CD4-positive, alpha-beta T cell (primary cell): Measurements from ENCODE around the gene TMPRSS11E. TPM values are rescaled to one million over a fixed set of nuclear protein-coding genes. Genes with fewer than 3 reads are reported as not detected.

Source experiments
- ATAC-seq: fragments of 200-7000 bp; cut with Tn5 transposase; one replicate; pipeline ENCODE4 v1.10.0; 2022; ENCODE audit warnings: mild to moderate bottlenecking; ENCODE audit not compliant: poor library complexity
- CTCF ChIA-PET: fragments of 350-600 bp; sonication (Branson Sonifier 250); formaldehyde crosslinking; loops from one replicate; lab custom pipeline; 2021; ENCODE audit warnings: antibody characterized with exemption, inconsistent platforms; lab: Charles Lee
- POLR2A ChIA-PET: fragments of 350-600 bp; sonication (Branson Sonifier 250); formaldehyde crosslinking; loops from one replicate; lab custom pipeline; 2021; ENCODE audit warnings: antibody characterized with exemption, inconsistent platforms; lab: Charles Lee
- DNase-seq, 14 experiments: peaks; one replicate each; pipeline ENCODE4 v3.0.0-alpha.2; 2013 to 2020; ENCODE audit warnings: mixed read lengths in 2 of 14
- H3K27ac ChIP-seq, 2 donors: one replicate each; pipeline versions ENCODE4 v1.5.1 to v1.7.0; 2013; ENCODE audit warnings: low read length in 2 of 2, low read depth in 1 of 2, mild to moderate bottlenecking in 1 of 2
- H3K27me3 ChIP-seq, 2 experiments: 1 replicate in 1 of 2; 2 replicates in 1 of 2; pipeline versions ENCODE4 v1.6.1 to v1.7.0; 2013; ENCODE audit warnings: low read length in 2 of 2, control low read depth in 1 of 2, mild to moderate bottlenecking in 1 of 2, moderate library complexity in 1 of 2; ENCODE audit not compliant: insufficient read depth in 2 of 2, control insufficient read depth in 1 of 2
- H3K36me3 ChIP-seq: one replicate; pipeline ENCODE4 v1.6.1; 2013; ENCODE audit warnings: low read length, control low read depth; ENCODE audit not compliant: insufficient read depth
- H3K4me1 ChIP-seq: one replicate; pipeline ENCODE4 v1.6.1; 2013; ENCODE audit warnings: low read length, control low read depth; ENCODE audit not compliant: insufficient read depth
- H3K4me3 ChIP-seq: one replicate; pipeline ENCODE4 v1.5.1; 2013; ENCODE audit warnings: mild to moderate bottlenecking, low read length, moderate library complexity
- H3K9me3 ChIP-seq, 2 experiments: 1 replicate in 1 of 2; 2 replicates in 1 of 2; pipeline versions ENCODE4 v1.6.1 to v1.7.0; 2013; ENCODE audit warnings: low read length in 2 of 2, mild to moderate bottlenecking in 2 of 2, control low read depth in 1 of 2, moderate library complexity in 1 of 2; ENCODE audit not compliant: control insufficient read depth in 1 of 2, insufficient read depth in 1 of 2
- H3K27ac Mint-ChIP-seq: one replicate; pipeline ENCODE4 v1.8.0; 2020; ENCODE audit warnings: mixed read lengths
- H3K27me3 Mint-ChIP-seq: one replicate; pipeline ENCODE4 v1.8.0; 2021; ENCODE audit warnings: mixed read lengths
- H3K36me3 Mint-ChIP-seq: one replicate; pipeline ENCODE4 v1.8.0; 2021; ENCODE audit warnings: low read depth, mixed read lengths
- H3K4me1 Mint-ChIP-seq: one replicate; pipeline ENCODE4 v1.8.0; 2021; ENCODE audit warnings: low read depth, mixed read lengths
- H3K4me3 Mint-ChIP-seq: one replicate; pipeline ENCODE4 v1.8.0; 2020; ENCODE audit warnings: mild to moderate bottlenecking, mixed read lengths
- H3K9me3 Mint-ChIP-seq: one replicate; pipeline ENCODE4 v1.8.0; 2020; ENCODE audit warnings: mixed read lengths
- CTCF ChIP-seq: fragments of 200-600 bp; IDR thresholded peaks from one replicate; pipeline ENCODE4 v1.8.0; 2022; ENCODE audit warnings: antibody characterized with exemption, mild to moderate bottlenecking
- intact Hi-C, 2 experiments: fragments of 100-400 bp; cut with DNase I in 1 of 2; cut with micrococcal nuclease in 1 of 2; formaldehyde crosslinking; loops; one replicate each; pipeline versions ENCODE4 v1.15.1 to v1.9.0; 2023 to 2025; cut with DNase I, micrococcal nuclease
- total RNA-seq, 174 experiments: library from RNA in 2 of 174; stranded (reverse) in 2 of 174; gene quantifications; one replicate each; pipeline ENCODE4 v1.2.3 and lab custom pipeline; 2021 to 2026

TMPRSS11E gene
- total RNA-seq, 2 experiments from 2014 or later = not detected

GRCh38 chr4:68466751-68467150, 19.5 kb downstream of the TMPRSS11E start:
- Mint-ChIP-seq H3K36me3 (no peaks in the 10 kb centered on the region), H3K27me3 (no peaks in the 10 kb centered on the region), H3K4me1 (no peaks in the 10 kb centered on the region), H3K27ac (no peak overlapping the region), H3K4me3 (no peak overlapping the region), H3K9me3 (no peaks in the 10 kb centered on the region)
- POLR2A ChIA-PET = no interaction called here
- no peak overlapping the region for H3K27ac ChIP-seq
- no peaks in the 10 kb centered on the region for H3K36me3 ChIP-seq
- H3K4me3 ChIP-seq = no peak overlapping the region
- no peaks in the 10 kb centered on the region for H3K4me1 ChIP-seq
- intact Hi-C loops = no loop called here
- ATAC-seq = no peak
- DNase-seq = no peak
- CTCF ChIA-PET = interaction anchor here (1.0 kb wide), 1 partner anchor 30 kb away, joined by 3 read pairs; no protein-coding TSS in a partner anchor
- TF ChIP-seq CTCF = no peak
- no peaks in the 10 kb centered on the region for H3K9me3 ChIP-seq
- no peaks in the 10 kb centered on the region for H3K27me3 ChIP-seq

- TF ChIP-seq CTCF = no peak
- Histone ChIP-seq H3K4me3 (no peak overlapping the region), H3K9me3 (no peaks in the 10 kb centered on the region), H3K27me3 (no peaks in the 10 kb centered on the region), H3K36me3 (no peaks in the 10 kb centered on the region), H3K27ac (no peak overlapping the region), H3K4me1 (no peaks in the 10 kb centered on the region)
- CTCF ChIA-PET = no interaction called here
- intact Hi-C loops = no loop called here
- Mint-ChIP-seq H3K27me3 (no peaks in the 10 kb centered on the region), H3K9me3 (peaks cover 2% of the 10 kb centered on the region), H3K36me3 (no peaks in the 10 kb centered on the region), H3K27ac (no peak overlapping the region), H3K4me1 (no peaks in the 10 kb centered on the region), H3K4me3 (no peak overlapping the region)
- POLR2A ChIA-PET = no interaction called here
- ATAC-seq (no peak), DNase-seq (no peak)
These were observed 22.2 kb downstream of the TMPRSS11E start for GRCh38 chr4:68469482-68469881.

GRCh38 chr4:68476191-68476590, 28.9 kb downstream of the TMPRSS11E start:
- TF ChIP-seq CTCF = no peak
- H3K27ac Mint-ChIP-seq = no peak overlapping the region
- Histone ChIP-seq H3K27me3 (no peaks in the 10 kb centered on the region), H3K4me3 (no peak overlapping the region), H3K4me1 (no peaks in the 10 kb centered on the region), H3K36me3 (no peaks in the 10 kb centered on the region), H3K9me3 (no peaks in the 10 kb centered on the region), H3K27ac (no peak overlapping the region)
- no peaks in the 10 kb centered on the region for H3K4me1 Mint-ChIP-seq
- no peak overlapping the region for H3K4me3 Mint-ChIP-seq
- intact Hi-C loops = no loop called here
- CTCF ChIA-PET = no interaction called here
- ATAC-seq (no peak), DNase-seq (no peak)
- H3K36me3 Mint-ChIP-seq = no peaks in the 10 kb centered on the region
- H3K9me3 Mint-ChIP-seq = peaks cover 2% of the 10 kb centered on the region
- H3K27me3 Mint-ChIP-seq = no peaks in the 10 kb centered on the region
- POLR2A ChIA-PET = no interaction called here
